HG03139 (cell line): ENCODE measurements around the gene SCARB1.

ENCODE experiments used
- ATAC-seq: cut with Tn5 transposase; IDR thresholded peaks from one replicate; pipeline ENCODE4 v1.9.1; 2021; ENCODE audit not compliant: unreplicated experiment

The SCARB1 gene

DNA sequence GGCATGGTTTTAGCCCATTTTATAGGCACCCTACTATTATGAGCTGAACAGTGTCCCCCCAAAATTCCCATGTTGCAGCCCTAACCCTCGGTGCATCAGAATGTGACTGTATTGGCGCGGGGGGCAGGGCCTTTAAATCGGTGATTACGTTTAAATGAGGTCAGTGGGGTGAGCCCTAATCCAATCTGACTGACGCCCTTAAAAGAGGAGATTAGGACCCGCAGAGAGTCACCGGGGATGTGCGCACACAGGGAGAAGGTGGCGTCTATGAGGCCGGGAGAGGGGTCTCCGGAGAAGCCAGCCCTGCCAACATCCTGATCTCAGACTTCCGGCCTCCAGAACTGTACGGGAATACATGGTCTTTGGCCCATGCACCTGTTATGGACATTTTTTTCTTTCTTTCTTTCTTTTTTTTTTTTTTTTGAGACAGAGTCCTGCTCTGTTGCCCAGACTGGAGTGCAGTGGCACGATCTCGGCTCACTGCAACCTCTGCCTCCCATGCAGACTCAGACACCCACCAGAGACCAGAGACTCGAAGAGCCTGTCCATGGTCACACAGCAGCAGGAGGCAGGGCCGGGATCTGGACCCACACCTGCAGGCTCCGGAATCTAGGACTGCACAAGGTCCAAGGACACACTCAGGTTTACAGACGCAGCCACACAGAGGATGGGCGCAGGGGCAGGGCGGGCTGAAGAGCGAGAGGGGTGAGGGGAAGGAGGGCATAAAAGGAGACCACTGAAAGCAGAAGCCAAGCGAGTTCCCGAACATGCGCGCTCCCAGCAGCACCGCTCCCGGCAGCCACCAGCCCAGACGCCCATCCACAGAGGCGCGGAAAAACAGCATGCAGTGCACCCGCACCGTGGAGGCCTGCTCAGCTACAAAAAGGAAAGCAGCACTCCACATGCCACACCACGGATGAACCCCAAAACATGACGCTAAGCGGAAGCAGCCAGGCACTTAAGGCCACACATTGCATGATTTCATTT lies 19.0 kb downstream of the SCARB1 start:
- ATAC-seq, result no peak

GRCh38 chr12:124842800-124843510 lies 20.7 kb downstream of the SCARB1 start:
- ATAC-seq, result no peak

GRCh38 chr12:124842073-124842749 lies 21.5 kb downstream of the SCARB1 start:
- ATAC-seq, result no peak

GRCh38 chr12:124841558-124841945 lies 22.1 kb downstream of the SCARB1 start:
- ATAC-seq, result no peak

DNA sequence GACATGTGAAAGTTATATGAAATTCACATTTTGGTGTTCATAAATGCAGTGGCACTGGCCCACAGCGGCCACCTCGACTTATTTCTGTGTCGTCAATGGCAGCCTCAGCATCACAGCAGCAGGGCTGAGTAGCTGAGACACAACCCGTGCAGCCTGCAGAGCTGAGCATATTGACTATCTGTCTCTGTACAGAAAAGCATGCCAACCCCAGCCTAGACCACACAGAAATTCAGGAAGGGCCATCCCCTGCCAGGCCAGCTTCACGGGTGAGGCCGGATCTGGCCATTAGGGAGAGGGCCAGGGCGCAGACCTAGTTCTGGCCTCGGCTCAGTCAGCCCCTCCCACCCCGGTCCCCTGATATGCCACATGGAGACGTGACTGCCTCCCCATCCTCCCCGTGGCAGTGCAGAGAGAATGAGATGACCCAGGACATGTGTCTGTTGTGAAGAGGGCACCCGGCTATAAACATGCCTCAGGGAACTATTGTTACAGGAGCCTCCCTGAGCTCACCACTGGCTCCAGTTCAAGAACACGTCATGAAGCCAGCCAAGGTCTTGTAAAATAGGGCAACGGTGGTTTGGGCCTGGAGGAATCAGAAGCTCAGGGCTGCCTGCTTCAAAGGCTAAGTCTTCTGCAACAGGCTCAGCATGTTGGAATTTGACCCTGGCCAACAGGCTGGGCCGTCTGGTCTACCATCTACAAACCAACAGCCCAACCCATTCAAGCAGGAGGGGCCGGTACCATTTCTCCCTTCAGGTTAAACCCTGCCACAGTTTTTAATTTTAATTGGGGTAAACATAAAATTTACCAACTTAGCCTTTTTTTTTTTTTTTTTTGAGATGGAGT lies 25.5 kb downstream of the SCARB1 start:
- ATAC-seq, result no peak

DNA sequence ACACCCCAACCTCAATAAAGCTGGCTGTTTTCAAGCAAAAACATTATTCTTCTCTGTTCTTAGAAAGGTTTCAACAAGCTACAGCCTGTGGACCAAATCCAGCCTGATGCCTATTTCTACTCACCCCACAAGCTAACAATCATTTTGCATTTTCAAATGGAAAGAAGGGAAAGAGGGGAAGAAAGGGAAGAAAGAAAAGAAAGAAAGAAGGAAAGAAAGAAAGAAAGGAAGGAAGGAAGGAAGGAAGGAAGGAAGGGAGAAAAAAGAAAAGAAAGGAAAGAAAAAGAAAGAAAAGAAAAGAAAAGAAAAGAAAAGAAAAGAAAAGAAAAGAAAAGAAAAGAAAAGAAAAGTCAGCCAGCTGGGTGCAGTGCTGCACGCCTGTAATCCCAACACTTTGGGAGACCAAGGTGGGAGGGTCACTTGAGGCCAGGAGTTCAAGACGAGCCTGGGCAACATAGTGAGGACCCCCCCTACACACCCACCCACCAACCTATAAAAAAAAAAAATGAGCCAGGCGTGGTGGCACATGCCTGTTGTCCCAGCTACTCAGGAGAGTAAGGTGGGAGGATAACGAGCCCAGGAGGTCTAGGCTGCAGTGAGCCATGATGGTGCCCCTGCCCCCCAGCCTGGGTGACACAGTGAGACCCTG lies 26.3 kb downstream of the SCARB1 start:
- no peak for ATAC-seq

GRCh38 chr12:124836759-124837158 lies 26.9 kb downstream of the SCARB1 start:
- ATAC-seq, result no peak

DNA sequence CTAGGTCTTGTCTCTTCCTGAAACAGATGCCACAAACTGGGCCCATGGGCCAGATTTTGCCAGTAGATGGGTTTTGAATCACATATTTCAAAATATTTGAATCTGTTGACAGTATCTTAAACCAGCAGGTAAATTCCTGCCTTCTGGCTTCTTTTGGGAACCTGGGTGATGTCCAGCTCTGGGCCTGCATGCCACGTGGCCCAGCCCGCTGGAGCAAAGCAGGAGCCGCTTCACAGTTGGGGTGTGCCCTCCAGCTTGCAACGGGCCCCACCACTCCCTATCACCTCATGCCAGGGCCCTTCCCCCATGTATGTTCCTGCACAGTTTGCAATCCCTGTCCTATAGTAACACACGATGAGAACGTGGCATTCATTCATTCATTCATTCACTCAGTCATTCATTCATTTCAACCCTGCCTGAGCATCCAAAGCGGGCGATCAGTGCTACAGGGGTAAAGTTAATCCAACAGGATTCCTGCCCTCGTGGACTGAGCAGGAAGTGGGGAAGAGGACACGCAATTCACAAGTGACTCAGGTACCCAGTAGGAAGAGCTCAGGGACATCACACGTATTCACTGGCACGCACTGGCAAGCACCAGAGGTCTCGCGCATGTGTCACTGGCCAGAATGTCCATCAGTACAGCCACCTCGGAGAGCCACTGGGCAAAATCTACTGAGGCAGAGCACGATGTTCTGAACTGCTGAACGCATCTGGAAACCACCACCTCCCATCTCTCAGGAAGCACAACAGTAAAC lies 27.8 kb downstream of the SCARB1 start:
- ATAC-seq, result no peak

DNA sequence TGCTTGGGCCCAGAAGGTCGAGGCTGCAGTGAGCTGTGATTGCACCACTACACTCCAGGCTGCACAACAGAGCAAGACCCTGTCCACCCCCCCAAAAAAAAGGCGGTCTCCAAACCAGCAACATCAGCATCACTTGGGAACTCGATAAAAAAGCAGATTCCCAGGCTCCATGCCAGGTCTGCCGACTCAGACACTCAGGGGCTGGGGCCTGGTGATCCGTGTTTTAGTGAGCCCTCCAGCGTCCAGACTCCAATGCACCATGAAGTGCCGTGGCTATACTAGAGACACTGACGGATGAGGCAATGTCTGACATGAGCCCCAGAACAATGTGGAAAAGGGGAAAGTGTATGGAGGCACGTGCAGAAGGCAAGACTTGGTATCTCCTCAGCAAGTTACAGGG lies 28.8 kb downstream of the SCARB1 start:
- ATAC-seq, result no peak

DNA sequence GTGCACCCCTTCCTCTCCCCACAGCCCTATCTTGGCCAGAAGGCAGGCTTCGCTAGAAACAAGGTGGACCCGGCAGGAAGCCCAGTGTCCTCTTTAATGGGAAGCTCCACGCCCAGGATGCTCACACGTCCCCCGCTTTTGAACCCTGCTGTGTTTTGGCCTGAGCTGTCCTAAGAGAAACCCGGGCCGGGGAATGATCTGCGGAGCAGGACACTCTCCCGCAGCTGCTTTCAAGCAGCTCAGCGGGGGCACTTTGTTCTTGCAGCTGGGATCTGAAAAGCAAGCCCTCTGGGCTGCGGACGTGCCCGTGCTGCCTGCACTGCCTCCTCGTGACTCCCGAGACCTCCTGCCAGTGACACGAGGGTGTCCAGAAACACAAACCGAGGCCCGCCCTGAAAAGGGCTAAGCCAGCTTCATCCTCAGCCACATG lies 30.0 kb downstream of the SCARB1 start:
- ATAC-seq, result no peak

- ATAC-seq, result no peak
Observed at GRCh38 chr12:124832856-124833255, 30.8 kb downstream of the SCARB1 start.

- ATAC-seq, result no peak
Observed at GRCh38 chr12:124831590-124831989, 32.1 kb downstream of the SCARB1 start.

GRCh38 chr12:124830306-124830705 lies 33.4 kb downstream of the SCARB1 start:
- no peak for ATAC-seq

GRCh38 chr12:124829708-124830304 lies 33.9 kb downstream of the SCARB1 start:
- no peak for ATAC-seq

DNA sequence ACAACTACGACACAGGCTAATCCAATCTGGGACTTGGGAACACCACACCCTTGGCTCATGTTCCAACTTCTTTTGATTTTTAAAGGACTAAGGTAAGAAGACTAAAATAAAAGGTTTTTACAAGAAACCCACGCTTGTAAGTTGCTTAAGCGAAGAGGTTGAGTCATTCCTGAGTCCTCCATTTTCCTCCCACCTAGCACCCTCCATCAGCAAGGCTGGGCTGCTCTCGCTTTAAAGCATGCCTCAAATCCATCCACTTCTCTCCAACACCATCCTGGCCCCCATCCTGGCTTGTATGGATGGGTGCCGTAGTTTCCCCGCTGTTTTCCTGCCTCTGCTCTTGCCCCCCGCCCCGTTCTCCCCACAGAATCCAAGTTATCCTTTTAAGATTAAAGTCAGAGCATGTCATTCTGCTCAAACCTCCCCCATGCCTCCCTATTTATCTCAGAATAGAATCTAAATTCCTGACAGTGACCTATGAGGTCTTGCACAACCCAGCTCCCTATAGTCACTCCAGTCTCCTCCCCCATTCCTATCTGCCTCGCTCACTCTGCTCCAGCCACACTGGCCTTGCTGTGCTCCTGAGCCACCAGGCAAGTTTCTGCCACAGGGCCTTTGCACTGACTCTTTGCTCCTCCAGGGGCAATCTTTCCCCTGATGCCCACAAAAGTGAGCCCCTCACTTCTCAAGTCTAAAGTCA lies 34.5 kb downstream of the SCARB1 start:
- ATAC-seq, result no peak

DNA sequence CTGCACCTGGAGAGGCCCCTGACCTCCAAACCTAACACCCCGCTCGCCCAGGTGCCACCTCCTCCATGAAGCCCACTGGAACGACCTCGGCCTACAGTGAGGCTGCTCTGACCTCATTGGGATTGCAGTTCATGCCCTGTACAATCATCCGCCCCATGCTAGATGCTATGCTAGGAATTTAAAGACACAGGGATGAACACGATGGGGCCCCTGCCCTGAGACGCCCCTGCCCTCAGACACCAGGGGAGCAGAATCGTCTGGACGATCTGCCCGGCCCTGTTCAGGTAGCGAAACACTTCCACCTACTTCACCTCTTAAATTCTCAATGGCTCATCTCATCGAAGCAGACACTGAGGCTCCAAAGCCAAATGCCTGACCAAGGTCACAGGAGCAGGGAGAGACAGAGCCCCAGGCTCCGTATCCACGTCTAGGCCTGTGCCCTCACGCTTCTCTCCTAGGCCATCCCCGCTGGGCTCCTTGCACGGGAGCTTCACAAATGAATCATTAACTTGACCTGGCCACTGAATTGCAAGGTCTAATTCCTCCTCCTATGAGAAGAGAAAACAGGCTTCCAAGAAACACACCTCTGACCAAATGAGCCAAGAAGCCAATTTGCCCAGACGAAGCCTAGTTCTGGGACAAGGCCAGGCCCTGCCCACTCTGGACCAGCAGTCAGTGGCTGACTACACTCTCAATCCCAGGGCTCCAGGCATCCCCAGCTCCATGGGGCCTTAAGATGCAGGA lies 35.2 kb downstream of the SCARB1 start:
- ATAC-seq, result no peak

- no peak for ATAC-seq
Observed at GRCh38 chr12:124827588-124828184, 36.0 kb downstream of the SCARB1 start.
